Endothelial cell of umbilical vein (primary cell): ENCODE data around the gene NOX5. TPM values are rescaled to one million over a fixed set of nuclear protein-coding genes. Genes with fewer than 3 reads are reported as not detected.

Source experiments
- BruUV-seq: library from RNA; stranded (reverse); fragments of 400-500 nt; replicated peaks from 2 replicates; lab custom pipeline; 2021; lab: Mats Ljungman, UMichigan
- CTCF ChIA-PET: fragments of 300-600, 350-600 bp; sonication (Branson Sonifier 250); formaldehyde crosslinking; loops from one replicate; lab custom pipeline; 2021; ENCODE audit warnings: antibody characterized with exemption, inconsistent platforms; lab: Charles Lee
- POLR2A ChIA-PET: fragments of 300-600, 350-600 bp; sonication (Branson Sonifier 250); formaldehyde crosslinking; loops from one replicate; lab custom pipeline; 2021; ENCODE audit warnings: antibody characterized with exemption, inconsistent platforms; lab: Charles Lee
- DNase-seq: peaks from one replicate; pipeline ENCODE4 v3.0.0-alpha.2; 2011; ENCODE audit warnings: low read depth, low spot score
- FAIRE-seq: peaks from 2 replicates; lab custom pipeline; 2011; peaks lifted over from hg19 to GRCh38; lab: Jason Lieb, UNC
- H2AFZ ChIP-seq: 2 replicates; pipeline ENCODE4 v1.6.0; 2012; ENCODE audit warnings: low read depth, low read length, control low read depth, inconsistent platforms
- H3K27ac ChIP-seq: 2 replicates; pipeline ENCODE4 v1.5.1; 2011; ENCODE audit warnings: low read depth, mild to moderate bottlenecking, control low read depth, low read length, moderate library complexity; ENCODE audit not compliant: insufficient read depth
- H3K27me3 ChIP-seq, 2 experiments: 2 replicates each; pipeline versions ENCODE4 v1.6.0 to v1.6.1; 2011; ENCODE audit warnings: low read length in 2 of 2, mixed read lengths in 1 of 2; ENCODE audit not compliant: control insufficient read depth in 2 of 2, insufficient read depth in 2 of 2
- H3K36me3 ChIP-seq, 2 experiments: 2 replicates in 1 of 2; 3 replicates in 1 of 2; pipeline ENCODE4 v1.5.1; 2011; ENCODE audit warnings: low read length in 2 of 2, mild to moderate bottlenecking in 1 of 2, moderate library complexity in 1 of 2; ENCODE audit not compliant: control insufficient read depth in 2 of 2, insufficient read depth in 2 of 2; ENCODE audit errors: extremely low read depth in 1 of 2
- H3K4me1 ChIP-seq: 3 replicates; pipeline ENCODE4 v1.5.1; 2011; ENCODE audit warnings: mild to moderate bottlenecking, low read length; ENCODE audit not compliant: control insufficient read depth, insufficient read depth; ENCODE audit errors: extremely low read depth
- H3K4me2 ChIP-seq: 2 replicates; pipeline ENCODE4 v1.6.1; 2011; ENCODE audit warnings: low read length, control low read depth, mixed read lengths; ENCODE audit not compliant: insufficient read depth
- H3K4me3 ChIP-seq, 3 experiments: fragments of 200-600 bp in 1 of 3; sonication (generic), shearing (Covaris generic) in 1 of 3; replicated peaks in 1 of 3; 2 replicates each; pipeline ENCODE4 v1.5.1; 2011 to 2016; ENCODE audit warnings: control low read depth in 3 of 3, low read length in 3 of 3, mild to moderate bottlenecking in 2 of 3, inconsistent platforms in 1 of 3, low read depth in 1 of 3, moderate library complexity in 1 of 3; ENCODE audit not compliant: insufficient read depth in 1 of 3
- H3K79me2 ChIP-seq: 2 replicates; pipeline ENCODE4 v1.6.0; 2012; ENCODE audit warnings: low read length, inconsistent platforms; ENCODE audit not compliant: control insufficient read depth, insufficient read depth
- H3K9ac ChIP-seq: replicated peaks from 2 replicates; pipeline ENCODE3; 2011; ENCODE audit warnings: low read length, control low read depth; ENCODE audit not compliant: insufficient read depth; ENCODE audit errors: extremely low read depth
- H3K9me1 ChIP-seq: replicated peaks from 3 replicates; pipeline ENCODE4 v1.6.0; 2011; ENCODE audit warnings: mild to moderate bottlenecking, low read length; ENCODE audit not compliant: control insufficient read depth, insufficient read depth; ENCODE audit errors: extremely low read depth
- H3K9me3 ChIP-seq: replicated peaks from 2 replicates; pipeline ENCODE4 v1.5.1; 2012; ENCODE audit warnings: low read length, inconsistent platforms; ENCODE audit not compliant: control insufficient read depth, insufficient read depth
- H4K20me1 ChIP-seq: replicated peaks from 2 replicates; pipeline ENCODE3; 2011; ENCODE audit warnings: mild to moderate bottlenecking, low read length; ENCODE audit not compliant: control insufficient read depth, insufficient read depth; ENCODE audit errors: extremely low read depth
- CTCF ChIP-seq, 2 donors: IDR thresholded peaks; 1 replicate in 1 of 2; 2 replicates in 1 of 2; pipeline ENCODE4 v1.5.1; 2011; ENCODE audit warnings: low read length in 2 of 2, mild to moderate bottlenecking in 2 of 2, moderate library complexity in 2 of 2, control low read depth in 1 of 2, inconsistent platforms in 1 of 2, low read depth in 1 of 2; ENCODE audit not compliant: insufficient read depth in 1 of 2; ENCODE audit errors: extremely low read depth in 1 of 2
- EZH2 ChIP-seq: IDR thresholded peaks from 2 replicates; pipeline ENCODE4 v1.6.1; 2012; ENCODE audit warnings: borderline replicate concordance, low read depth, mild to moderate bottlenecking, moderate library complexity, low read length, inconsistent platforms; ENCODE audit not compliant: severe bottlenecking
- FOS ChIP-seq: IDR thresholded peaks from 2 replicates; pipeline ENCODE4 v1.6.1; 2011; ENCODE audit warnings: mild to moderate bottlenecking, low read length, moderate library complexity, borderline replicate concordance; ENCODE audit not compliant: insufficient read depth
- GATA2 ChIP-seq: IDR thresholded peaks from 2 replicates; pipeline ENCODE4 v1.7.0; 2011; ENCODE audit warnings: low read depth, mild to moderate bottlenecking, moderate library complexity, mixed read lengths, low read length; ENCODE audit not compliant: insufficient read length, insufficient read depth
- JUN ChIP-seq: IDR thresholded peaks from 2 replicates; pipeline ENCODE4 v1.6.1; 2011; ENCODE audit warnings: borderline replicate concordance, low read depth; ENCODE audit not compliant: insufficient read length, insufficient read depth
- MAX ChIP-seq: IDR thresholded peaks from 2 replicates; pipeline ENCODE4 v1.6.1; 2011; ENCODE audit not compliant: insufficient read depth, insufficient read length
- MYC ChIP-seq: IDR thresholded peaks from one replicate; pipeline ENCODE4 v1.6.1; 2011; ENCODE audit warnings: mild to moderate bottlenecking, low read depth, low read length
- POLR2A ChIP-seq: IDR thresholded peaks from 2 replicates; pipeline ENCODE4 v1.6.1; 2012; ENCODE audit warnings: low read depth, mild to moderate bottlenecking, control low read depth, low read length
- POLR2AphosphoS5 ChIP-seq: IDR thresholded peaks from 2 replicates; pipeline ENCODE4 v1.6.1; 2012; ENCODE audit warnings: low read depth, mild to moderate bottlenecking, control low read depth, low read length, moderate library complexity; ENCODE audit not compliant: insufficient read depth
- dilution Hi-C: fragments of 300-500 bp; cut with MboI; formaldehyde crosslinking; loops from one replicate; pipeline ENCODE4 v1.15.0; 2019; ENCODE audit warnings: low sequenced_read_pairs; ENCODE audit not compliant: extremely low pct_ligation_motif_present
- intact Hi-C: fragments of 100-400 bp; cut with micrococcal nuclease; formaldehyde crosslinking; loops from one replicate; pipeline ENCODE4 v1.10.0; 2022
- polyA plus RNA-seq, 4 experiments: library from polyadenylated mRNA; depleted of rRNA in 3 of 4; stranded (reverse) in 3 of 4; unstranded in 1 of 4; fragments of >200 nt; gene quantifications; 2 replicates each; pipeline versions ENCODE4 v1.2.1 to v1.2.3, GENCODE V29; 2011 to 2012; ENCODE audit warnings: missing spikeins in 1 of 4
- total RNA-seq: library from RNA; stranded (reverse); gene quantifications from 2 replicates; pipeline ENCODE4 v1.2.3, GENCODE V29; 2021

NOX5 gene
- total and polyA plus RNA-seq, 2 donors (not counting 3 experiments of a cell fraction or from before 2014, with no cell fraction given), result 0.08 TPM; not detected in 1

GRCh38 chr15:68991723-68992122, 22.8 kb upstream of the NOX5 start:
- no peaks in the 10 kb centered on the region for H3K9me3 ChIP-seq
- POLR2A ChIA-PET, result no interaction called here
- H2AFZ ChIP-seq, result no peak overlapping the region
- intact Hi-C loops, result no loop called here
- no peak overlapping the region for H3K4me3 ChIP-seq
- no TSS peak for BruUV-seq
- DNase-seq, result no peak
- dilution Hi-C loops, result no loop called here
- peaks cover 0 to 7% of the 10 kb centered on the region in 2 experiments for H3K27me3 ChIP-seq
- H3K4me1 ChIP-seq, result no peaks in the 10 kb centered on the region
- H3K27ac ChIP-seq, result no peak overlapping the region
- no peak overlapping the region for H3K9ac ChIP-seq
- H4K20me1 ChIP-seq, result no peaks in the 10 kb centered on the region
- H3K79me2 ChIP-seq, result no peaks in the 10 kb centered on the region
- H3K36me3 ChIP-seq, result no peaks in the 10 kb centered on the region
- TF ChIP-seq EZH2 (no peak), GATA2 (no peak), MYC (no peak), POLR2AphosphoS5 (no peak), JUN (no peak), POLR2A (no peak), CTCF (IDR thresholded peaks at IDR 0.05; ENCODE audit: extremely low read depth in 1 of 2, insufficient read depth in 1 of 2, low read depth in 1 of 2, low read length in 2 of 2) (no peak), MAX (no peak), FOS (no peak)
- CTCF ChIA-PET, result no interaction called here
- no peaks in the 10 kb centered on the region for H3K9me1 ChIP-seq
- no peak overlapping the region for H3K4me2 ChIP-seq
- FAIRE-seq, result no peak
